K562 (cell line): Measurements from ENCODE around the gene SLC11A1. TPM values are rescaled to one million over a fixed set of nuclear protein-coding genes. Genes with fewer than 3 reads are reported as not detected.

Experiments used
- ATAC-seq: fragments of 200-7000 bp; cut with Tn5 transposase; 3 replicates; pipeline ENCODE4 v1.9.1; 2020; ENCODE audit warnings: moderate library complexity
- BruUV-seq: library from RNA; stranded (reverse); fragments of 400-500 nt; replicated peaks from 2 replicates; lab custom pipeline; 2021; lab: Mats Ljungman, UMichigan
- CTCF ChIA-PET: fragments of 300-600 bp; formaldehyde crosslinking; extraction: SDS; loops from one replicate; lab custom pipeline; 2021; ENCODE audit warnings: low intra/inter-chr PET ratio; lab: Yijun Ruan, JAX
- POLR2A ChIA-PET: fragments of 300-600, 350-650 bp; sonication (Branson Sonifier 250); formaldehyde crosslinking; extraction: SDS; loops from one replicate; lab custom pipeline; 2021; ENCODE audit warnings: antibody characterized with exemption, inconsistent platforms; lab: Yijun Ruan, JAX
- DNase-seq, 4 experiments: peaks; one replicate each; pipeline versions ENCODE4 v3.0.0 to v3.0.0-alpha.2; 2011 to 2018; ENCODE audit warnings: low spot score in 3 of 4, mixed read lengths in 3 of 4; ENCODE audit errors: extremely low read depth in 1 of 4
- FAIRE-seq: peaks from 2 replicates; lab custom pipeline; 2011; peaks lifted over from hg19 to GRCh38; lab: Jason Lieb, UNC
- H2AFZ ChIP-seq: 2 replicates; pipeline ENCODE4 v1.6.0; 2011; ENCODE audit warnings: low read depth, low read length, control low read depth, inconsistent platforms
- H3K27ac ChIP-seq: fragments of 200-600 bp; 3 replicates; pipeline ENCODE4 v1.8.0; 2011; ENCODE audit warnings: low read depth, mild to moderate bottlenecking, control low read depth, inconsistent platforms, low read length, moderate library complexity, mixed read lengths; ENCODE audit errors: extremely low read depth
- H3K27me3 ChIP-seq, 2 experiments: fragments of 300-600 bp in 1 of 2; 2 replicates in 1 of 2; 3 replicates in 1 of 2; pipeline versions ENCODE4 v1.6.0 to v1.8.0; 2011; ENCODE audit warnings: inconsistent platforms in 2 of 2, low read length in 2 of 2, mild to moderate bottlenecking in 1 of 2, mixed read lengths in 1 of 2, moderate library complexity in 1 of 2; ENCODE audit not compliant: control insufficient read depth in 2 of 2, insufficient read depth in 2 of 2
- H3K36me3 ChIP-seq: fragments of 300-600 bp; 3 replicates; pipeline ENCODE4 v1.8.0; 2011; ENCODE audit warnings: mild to moderate bottlenecking, low read length, inconsistent platforms; ENCODE audit not compliant: control insufficient read depth, insufficient read depth
- H3K4me1 ChIP-seq, 2 experiments: fragments of 200-600 bp in 1 of 2; replicated peaks in 1 of 2; 2 replicates in 1 of 2; 3 replicates in 1 of 2; pipeline versions ENCODE4 v1.5.1 to v1.8.0; 2011; ENCODE audit warnings: inconsistent platforms in 2 of 2, low read length in 2 of 2, mild to moderate bottlenecking in 1 of 2, mixed read lengths in 1 of 2, moderate library complexity in 1 of 2; ENCODE audit not compliant: control insufficient read depth in 2 of 2, insufficient read depth in 2 of 2
- H3K4me2 ChIP-seq: 2 replicates; pipeline ENCODE4 v1.6.1; 2011; ENCODE audit warnings: low read length, control low read depth, inconsistent platforms, mixed read lengths; ENCODE audit not compliant: insufficient read depth
- H3K4me3 ChIP-seq: fragments of 200-600 bp; sonication (generic), shearing (Covaris generic); 2 replicates; pipeline ENCODE4 v1.5.1; 2016; ENCODE audit warnings: control low read depth, inconsistent platforms
- H3K79me2 ChIP-seq: fragments of 200-600 bp; 3 replicates; pipeline ENCODE4 v1.8.0; 2011; ENCODE audit warnings: low read length, inconsistent platforms; ENCODE audit not compliant: control insufficient read depth, insufficient read depth
- H3K9ac ChIP-seq, 2 experiments: 2 replicates each; pipeline versions ENCODE4 v1.6.0 to v1.6.1; 2011; ENCODE audit warnings: low read depth in 2 of 2, low read length in 2 of 2, control low read depth in 1 of 2, inconsistent platforms in 1 of 2, mild to moderate bottlenecking in 1 of 2, mixed read lengths in 1 of 2; ENCODE audit not compliant: insufficient read depth in 1 of 2
- H3K9me1 ChIP-seq: one replicate; pipeline ENCODE4 v1.6.0; 2011; ENCODE audit warnings: inconsistent platforms, mild to moderate bottlenecking, low read length, moderate library complexity; ENCODE audit not compliant: control insufficient read depth, insufficient read depth
- H3K9me3 ChIP-seq: replicated peaks from 2 replicates; pipeline ENCODE4 v1.5.1; 2011; ENCODE audit warnings: low read depth, low read length, inconsistent platforms; ENCODE audit not compliant: control insufficient read depth, insufficient read depth
- H4K20me1 ChIP-seq: replicated peaks from 2 replicates; pipeline ENCODE4 v1.6.1; 2011; ENCODE audit warnings: low read length, inconsistent platforms, mixed read lengths; ENCODE audit not compliant: control insufficient read depth, insufficient read depth
- ATF6 ChIP-seq: sonication (generic); formaldehyde crosslinking; IDR thresholded peaks from 2 replicates; pipeline ENCODE4 v1.4.0; 2020; ENCODE audit warnings: mild to moderate bottlenecking, missing genetic modification reagents
- CAMTA2 ChIP-seq: fragments of 250-450 bp; sonication (Bioruptor Pico); conservative IDR thresholded peaks from 2 replicates; pipeline ENCODE4 v1.5.1; 2022
- DDX20 ChIP-seq: fragments of 450-650 bp; IDR thresholded peaks from 2 replicates; pipeline ENCODE4 v1.6.1; 2016; ENCODE audit warnings: missing genetic modification characterization, low read depth, mild to moderate bottlenecking, missing compliant biosample characterization, moderate library complexity
- HIVEP1 ChIP-seq: fragments of 250-450 bp; sonication (Bioruptor Pico); IDR thresholded peaks from 2 replicates; pipeline ENCODE4 v1.4.0; 2020; ENCODE audit warnings: mild to moderate bottlenecking
- HMBOX1 ChIP-seq: sonication (generic); IDR thresholded peaks from 2 replicates; pipeline ENCODE4 v1.6.1; 2016
- HMG20A ChIP-seq: fragments of 450-650 bp; formaldehyde crosslinking; conservative IDR thresholded peaks from 2 replicates; pipeline ENCODE4 v1.4.0; 2020; ENCODE audit warnings: mild to moderate bottlenecking, mixed read lengths
- HNRNPLL ChIP-seq: fragments of 200-400 bp; formaldehyde crosslinking; IDR thresholded peaks from 2 replicates; pipeline ENCODE4 v1.6.1; 2017; ENCODE audit warnings: low read length, low read depth, mild to moderate bottlenecking; ENCODE audit not compliant: poor library complexity, severe bottlenecking
- KAT8 ChIP-seq: fragments of 450-650 bp; IDR thresholded peaks from 2 replicates; pipeline ENCODE4 v1.6.1; 2016; ENCODE audit warnings: low read depth, mild to moderate bottlenecking
- MEF2D ChIP-seq: conservative IDR thresholded peaks from 2 replicates; pipeline ENCODE4 v1.6.1; 2016; ENCODE audit warnings: low read depth, missing genetic modification characterization, missing compliant biosample characterization
- NCOA2 ChIP-seq, 2 experiments: fragments of 450-650 bp; IDR thresholded peaks; 2 replicates each; pipeline ENCODE4 v1.6.1; 2018; ENCODE audit warnings: mild to moderate bottlenecking in 2 of 2, moderate library complexity in 1 of 2; ENCODE audit not compliant: partially characterized antibody in 2 of 2
- PHF21A ChIP-seq: fragments of 450-650 bp; IDR thresholded peaks from 2 replicates; pipeline ENCODE4 v1.6.1; 2017; ENCODE audit warnings: low read depth, borderline replicate concordance
- PREB ChIP-seq: sonication (generic); formaldehyde crosslinking; IDR thresholded peaks from 2 replicates; pipeline ENCODE4 v1.8.1; 2023; ENCODE audit warnings: mild to moderate bottlenecking, missing genetic modification reagents
- TBL1XR1 ChIP-seq, 2 experiments: IDR thresholded peaks; 2 replicates each; pipeline ENCODE4 v1.6.1; 2012; ENCODE audit warnings: improper control_type of control experiment in 2 of 2, low read length in 2 of 2, mild to moderate bottlenecking in 1 of 2
- TCF15 ChIP-seq: fragments of 250-450 bp; sonication (Bioruptor Pico); IDR thresholded peaks from 2 replicates; pipeline ENCODE4 v1.8.0; 2022; ENCODE audit warnings: moderate library complexity, mild to moderate bottlenecking, inconsistent platforms
- ZNF146 ChIP-seq: IDR thresholded peaks from one replicate; pipeline ENCODE4 v1.6.1; 2018; ENCODE audit warnings: missing compliant biosample characterization; ENCODE audit not compliant: unreplicated experiment
- ZNF282 ChIP-seq: sonication (generic); formaldehyde crosslinking; IDR thresholded peaks from 2 replicates; pipeline ENCODE4 v1.8.1; 2023; ENCODE audit warnings: missing genetic modification reagents
- ZSCAN29 ChIP-seq: fragments of 450-650 bp; IDR thresholded peaks from 2 replicates; pipeline ENCODE4 v1.6.1; 2017
- WGBS: fragments of 100-300 bp; shearing (Covaris generic); methylation state at CpG from one replicate; pipeline ENCODE4 v1.1.6; 2016; ENCODE audit warnings: low coverage, mixed read lengths; ENCODE audit not compliant: insufficient coverage; ENCODE audit errors: missing lambda C conversion rate; 5-methylcytosine and 5-hydroxymethylcytosine counted together
- in situ Hi-C: fragments of 300-500 bp; cut with MboI; formaldehyde crosslinking; loops from 4 replicates; pipeline ENCODE4 v1.15.0; 2018; ENCODE audit warnings: inconsistent platforms, mixed read lengths
- intact Hi-C: fragments of 100-400 bp; cut with micrococcal nuclease; formaldehyde crosslinking; loops from 2 replicates; pipeline ENCODE4 v1.14.2; 2022
- polyA plus RNA-seq, 8 experiments: library from polyadenylated mRNA; depleted of rRNA in 4 of 8; stranded (reverse) in 5 of 8; unstranded in 3 of 8; fragments of >200 nt; fragmentation: Nextera tagmentation in 2 of 8; fragmentation: Illumina TruSeq in 1 of 8; extraction: Ambion mirVana in 2 of 8; extraction: Trizol in 1 of 8; gene quantifications; 2 replicates each; pipeline versions ENCODE4 v1.2.1 to v1.2.3, GENCODE V29; 2011 to 2014; ENCODE audit warnings: inconsistent platforms in 1 of 8, missing spikeins in 1 of 8
- total RNA-seq, 7 experiments: library from RNA; depleted of rRNA in 6 of 7; stranded (reverse); fragments of >200 nt in 6 of 7; fragmentation: Illumina TruSeq in 2 of 7; extraction: Trizol in 2 of 7; gene quantifications; 2 replicates each; pipeline versions ENCODE4 v1.2.1 to v1.2.3, GENCODE V29; 2011 to 2021; ENCODE audit warnings: low replicate concordance in 1 of 7

SLC11A1 gene
- total and polyA plus RNA-seq, 9 of the 15 experiments (the other 6 are each of a cell fraction or from before 2014, with no cell fraction given), result 0.35 to 1.6 (median 0.65) TPM

- 0 out of 2 replicates have a peak overlapping the region, but pooled peaks have one; percentile 16 for H3K4me2 ChIP-seq
- BruUV-seq, result no TSS peak
- no peak for TF ChIP-seq ZNF146 (CRISPR knock-in tag)
- no peak for TF ChIP-seq ATF6 (CRISPR knock-in tag)
- no peak for TF ChIP-seq CAMTA2
- no peak for TF ChIP-seq ZNF282 (CRISPR knock-in tag)
- no peak for TF ChIP-seq HMBOX1
- TF ChIP-seq KAT8, result no peak
- no peak for TF ChIP-seq TCF15
- no peak for TF ChIP-seq HNRNPLL
- no peak for TF ChIP-seq PREB (CRISPR knock-in tag)
- no peak for TF ChIP-seq NCOA2 (IDR thresholded peaks at IDR 0.05; ENCODE audit: partially characterized antibody in 2 of 2)
- no peak for TF ChIP-seq HMG20A (CRISPR knock-in tag)
- TF ChIP-seq ZSCAN29, result no peak
- no peak for TF ChIP-seq DDX20 (tag)
- TF ChIP-seq PHF21A, result no peak
- TF ChIP-seq HIVEP1 (CRISPR knock-in tag), result no peak
- no peak for TF ChIP-seq TBL1XR1 (IDR thresholded peaks at IDR 0.05; ENCODE audit: low read length in 2 of 2)
- no peak for TF ChIP-seq MEF2D (tag)
- H2AFZ ChIP-seq, result peak overlapping the region; percentile 54; the same call in 1 of the 2 replicates
- ChIA-PET CTCF (interaction anchor here (1.1 to 1.2 kb wide), 2 partner anchors 59 to 440 kb away, joined by 3 to 4 read pairs; no protein-coding TSS in a partner anchor), POLR2A (interaction anchor here (0.6 to 1.8 kb wide), 4 partner anchors 12 to 150 kb away, joined by 3 to 6 read pairs (median 4); no protein-coding TSS in a partner anchor)
- H3K9me1 ChIP-seq, result no peaks in the 10 kb centered on the region
- peak overlapping the region in 1 of 2 experiments; percentile 89; a peak in 2 of 4 replicates for H3K9ac ChIP-seq
- peak overlapping the region; percentile 8; the same call in 2 of the 3 replicates for H3K27ac ChIP-seq
- no peaks in the 10 kb centered on the region for H3K27me3 ChIP-seq
- H3K9me3 ChIP-seq, result no peaks in the 10 kb centered on the region
- no peaks in the 10 kb centered on the region; the same call in 2 of the 3 replicates for H3K79me2 ChIP-seq
- no peaks in the 10 kb centered on the region for H4K20me1 ChIP-seq
- DNase-seq, result no peak
- no peak for ATAC-seq
- in situ Hi-C loops, result no loop called here
- H3K36me3 ChIP-seq, result peaks cover 28% of the 10 kb centered on the region; the same call in 2 of the 3 replicates
- intact Hi-C loops, result loop anchor here (5.0 to 10.0 kb wide), 2 partner anchors 45 to 237 kb away; no protein-coding TSS in a partner anchor
- peak; percentile 11 for FAIRE-seq
- peaks cover 25 to 54% of the 10 kb centered on the region in 2 experiments; a peak in 4 of 5 replicates for H3K4me1 ChIP-seq
- 52% methylated on average over 6 of the region's 8 CpGs for WGBS
- H3K4me3 ChIP-seq, result no peak overlapping the region
Observed at GRCh38 chr2:218407717-218408116, 25.6 kb downstream of the SLC11A1 start.
